Stimulated activated CD4-positive, alpha-beta T cell treated with anti-CD3 and anti-CD28 coated beads, Interleukin-2, amount 100 ng/mL, for 24 hours (primary cell): ENCODE measurements around the gene ATP6V1G3.
"Not testable (repeated sequence)": the region's sequence is repeated elsewhere in the genome, so short reads cannot be mapped to it uniquely, and the experiment has no call there.

Experiments used
- DNase-seq, 2 donors: peaks; one replicate each; pipeline ENCODE4 v3.0.0-alpha.2; 2020

ATP6V1G3 gene

GRCh38 chr1:198496216-198497143, 44.0 kb downstream of the ATP6V1G3 start:
- DNase-seq = no peak

GRCh38 chr1:198495631-198496030, 44.8 kb downstream of the ATP6V1G3 start:
- no peak for DNase-seq

GRCh38 chr1:198494658-198495103, 45.8 kb downstream of the ATP6V1G3 start:
- DNase-seq = no peak

- DNase-seq = no peak
Observed at GRCh38 chr1:198494139-198494538, 46.3 kb downstream of the ATP6V1G3 start.

- no peak for DNase-seq
Observed at GRCh38 chr1:198493329-198493728, 47.2 kb downstream of the ATP6V1G3 start.

GRCh38 chr1:198492872-198493271, 47.6 kb downstream of the ATP6V1G3 start:
- no peak for DNase-seq

- DNase-seq = no peak
Observed at GRCh38 chr1:198491596-198491995, 48.9 kb downstream of the ATP6V1G3 start.

GRCh38 chr1:198491028-198491427, 49.5 kb downstream of the ATP6V1G3 start:
- DNase-seq = no peak

- no peak for DNase-seq
Observed at GRCh38 chr1:198490224-198490623, 50.3 kb downstream of the ATP6V1G3 start.

GRCh38 chr1:198486903-198487302, 53.6 kb downstream of the ATP6V1G3 start:
- DNase-seq = no peak

- no peak for DNase-seq
Observed at GRCh38 chr1:198483645-198484044, 56.8 kb downstream of the ATP6V1G3 start.

GRCh38 chr1:198483006-198483405, 57.5 kb downstream of the ATP6V1G3 start:
- DNase-seq = no peak

- no peak for DNase-seq
Observed at GRCh38 chr1:198481661-198482060, 58.8 kb downstream of the ATP6V1G3 start.

GRCh38 chr1:198480876-198481275, 59.6 kb downstream of the ATP6V1G3 start:
- no peak for DNase-seq

GRCh38 chr1:198477354-198477753, 63.1 kb downstream of the ATP6V1G3 start:
- DNase-seq = not testable (repeated sequence)
